GM12878 (cell line): ENCODE data around the gene RAPGEF6. TPM values are rescaled to one million over a fixed set of nuclear protein-coding genes. Genes with fewer than 3 reads are reported as not detected.

Source experiments
- ATF7 ChIP-seq: fragments of 450-650 bp; IDR thresholded peaks from 2 replicates; pipeline ENCODE4 v1.6.1; 2016; ENCODE audit warnings: low read depth, mild to moderate bottlenecking
- BCL11A ChIP-seq: IDR thresholded peaks from 2 replicates; pipeline ENCODE4 v1.6.1; 2011; ENCODE audit warnings: low read depth, low read length
- CEBPZ ChIP-seq: fragments of 150-350 bp; IDR thresholded peaks from 2 replicates; pipeline ENCODE4 v1.6.1; 2016; ENCODE audit warnings: low read depth, low read length
- CHD1 ChIP-seq: IDR thresholded peaks from 2 replicates; pipeline ENCODE4 v1.6.1; 2012; ENCODE audit warnings: low read depth, low read length, improper control_type of control experiment
- ESRRA ChIP-seq: IDR thresholded peaks from 2 replicates; pipeline ENCODE4 v1.6.1; 2012; ENCODE audit warnings: mild to moderate bottlenecking, low read length, improper control_type of control experiment
- FOXM1 ChIP-seq: IDR thresholded peaks from 2 replicates; pipeline ENCODE4 v1.6.1; 2012; ENCODE audit warnings: low read depth, mild to moderate bottlenecking, inconsistent platforms, low read length, moderate library complexity
- HDAC2 ChIP-seq: fragments of 200-600 bp; sonication (generic); IDR thresholded peaks from 2 replicates; pipeline ENCODE4 v1.6.1; 2017
- IRF3 ChIP-seq: fragments of 450-650 bp; IDR thresholded peaks from 2 replicates; pipeline ENCODE4 v1.6.1; 2014; ENCODE audit warnings: mild to moderate bottlenecking
- MTA3 ChIP-seq: IDR thresholded peaks from 2 replicates; pipeline ENCODE4 v1.6.1; 2012; ENCODE audit warnings: low read length, inconsistent platforms, borderline replicate concordance
- NFIC ChIP-seq: IDR thresholded peaks from 2 replicates; pipeline ENCODE4 v1.6.1; 2012; ENCODE audit warnings: low read depth, mild to moderate bottlenecking, inconsistent platforms, low read length, moderate library complexity
- NFXL1 ChIP-seq: fragments of 450-650 bp; IDR thresholded peaks from 2 replicates; pipeline ENCODE4 v1.6.1; 2017; ENCODE audit warnings: antibody characterized with exemption, mild to moderate bottlenecking, borderline replicate concordance
- RELB ChIP-seq: fragments of 450-650 bp; IDR thresholded peaks from 2 replicates; pipeline ENCODE4 v1.6.1; 2017; ENCODE audit warnings: low read depth, mild to moderate bottlenecking, moderate library complexity
- SREBF2 ChIP-seq: IDR thresholded peaks from 2 replicates; pipeline ENCODE4 v1.6.1; 2012; ENCODE audit warnings: mild to moderate bottlenecking, low read length
- STAT3 ChIP-seq: IDR thresholded peaks from 2 replicates; pipeline ENCODE4 v1.6.1; 2011; ENCODE audit warnings: low read depth, low read length, improper control_type of control experiment
- TAF1 ChIP-seq: IDR thresholded peaks from 2 replicates; pipeline ENCODE4 v1.6.1; 2011; ENCODE audit warnings: mild to moderate bottlenecking, low read depth, low read length, borderline replicate concordance
- TCF3 ChIP-seq: IDR thresholded peaks from 2 replicates; pipeline ENCODE4 v1.6.1; 2012; ENCODE audit warnings: low read depth, mild to moderate bottlenecking, low read length, borderline replicate concordance; ENCODE audit not compliant: insufficient read depth
- USF1 ChIP-seq: IDR thresholded peaks from 2 replicates; pipeline ENCODE4 v1.6.1; 2011; ENCODE audit warnings: borderline replicate concordance, low read depth, mild to moderate bottlenecking, moderate library complexity, mixed read lengths, low read length; ENCODE audit not compliant: insufficient read depth; ENCODE audit errors: extremely low read length
- ZNF24 ChIP-seq: fragments of 450-650 bp; IDR thresholded peaks from 2 replicates; pipeline ENCODE4 v1.6.1; 2017; ENCODE audit warnings: antibody characterized with exemption, mild to moderate bottlenecking
- ZNF687 ChIP-seq: fragments of 450-650 bp; IDR thresholded peaks from 2 replicates; pipeline ENCODE4 v1.6.1; 2017; ENCODE audit warnings: mild to moderate bottlenecking, moderate library complexity
- polyA plus RNA-seq, 11 experiments: library from polyadenylated mRNA; depleted of rRNA in 4 of 11; unstranded in 6 of 11; stranded (reverse) in 5 of 11; fragments of >200 nt; fragmentation: Nextera tagmentation in 4 of 11; fragmentation: Illumina TruSeq in 1 of 11; extraction: Ambion mirVana in 4 of 11; extraction: Trizol in 1 of 11; gene quantifications; 1 replicate in 1 of 11; 2 replicates in 10 of 11; pipeline versions ENCODE4 v1.2.1 to v1.2.3, GENCODE V29; 2011 to 2016; ENCODE audit warnings: inconsistent platforms in 2 of 11, missing spikeins in 2 of 11, low read depth in 1 of 11
- total RNA-seq, 4 experiments: library from RNA; depleted of rRNA in 3 of 4; stranded (reverse); fragments of >200 nt in 3 of 4; fragmentation: Illumina TruSeq in 1 of 4; extraction: Trizol in 1 of 4; gene quantifications; 2 replicates each; pipeline versions ENCODE4 v1.2.1 to v1.2.3, GENCODE V29; 2013 to 2021

RAPGEF6 gene
- total and polyA plus RNA-seq, 10 of the 15 experiments (the other 5 are each of a cell fraction or from before 2014, with no cell fraction given) = 2.9 to 24.0 (median 14.2) TPM

GRCh38 chr5:131635684-131636572 lies 899 bp upstream of the RAPGEF6 start (continued):
- peak; percentile 41 for TF ChIP-seq ZNF687
- no peak for TF ChIP-seq ESRRA
- TF ChIP-seq USF1 = no peak
- TF ChIP-seq ZNF24 = no peak
- TF ChIP-seq NFIC = no peak
- peak; percentile 81; the same call in 1 of the 2 replicates for TF ChIP-seq MTA3
- TF ChIP-seq CEBPZ = no peak
- TF ChIP-seq NFXL1 = no peak
- TF ChIP-seq SREBF2 = no peak
- no peak for TF ChIP-seq IRF3
- TF ChIP-seq STAT3 = no peak
- no peak for TF ChIP-seq TCF3
- TF ChIP-seq BCL11A = no peak
- TF ChIP-seq RELB = no peak
- no peak for TF ChIP-seq TAF1
- TF ChIP-seq FOXM1 = peak; percentile 12; the same call in 1 of the 2 replicates
- TF ChIP-seq CHD1 = no peak
- peak; percentile 97 for TF ChIP-seq ATF7
- TF ChIP-seq HDAC2 = no peak
